ENCODE results near the gene ST3GAL4.

- TF ChIP-seq, protein P1, sequence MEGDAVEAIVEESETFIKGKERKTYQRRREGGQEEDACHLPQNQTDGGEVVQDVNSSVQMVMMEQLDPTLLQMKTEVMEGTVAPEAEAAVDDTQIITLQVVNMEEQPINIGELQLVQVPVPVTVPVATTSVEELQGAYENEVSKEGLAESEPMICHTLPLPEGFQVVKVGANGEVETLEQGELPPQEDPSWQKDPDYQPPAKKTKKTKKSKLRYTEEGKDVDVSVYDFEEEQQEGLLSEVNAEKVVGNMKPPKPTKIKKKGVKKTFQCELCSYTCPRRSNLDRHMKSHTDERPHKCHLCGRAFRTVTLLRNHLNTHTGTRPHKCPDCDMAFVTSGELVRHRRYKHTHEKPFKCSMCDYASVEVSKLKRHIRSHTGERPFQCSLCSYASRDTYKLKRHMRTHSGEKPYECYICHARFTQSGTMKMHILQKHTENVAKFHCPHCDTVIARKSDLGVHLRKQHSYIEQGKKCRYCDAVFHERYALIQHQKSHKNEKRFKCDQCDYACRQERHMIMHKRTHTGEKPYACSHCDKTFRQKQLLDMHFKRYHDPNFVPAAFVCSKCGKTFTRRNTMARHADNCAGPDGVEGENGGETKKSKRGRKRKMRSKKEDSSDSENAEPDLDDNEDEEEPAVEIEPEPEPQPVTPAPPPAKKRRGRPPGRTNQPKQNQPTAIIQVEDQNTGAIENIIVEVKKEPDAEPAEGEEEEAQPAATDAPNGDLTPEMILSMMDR (IDR thresholded peaks at IDR 0.05): no peak
- TF ChIP-seq, protein P2, sequence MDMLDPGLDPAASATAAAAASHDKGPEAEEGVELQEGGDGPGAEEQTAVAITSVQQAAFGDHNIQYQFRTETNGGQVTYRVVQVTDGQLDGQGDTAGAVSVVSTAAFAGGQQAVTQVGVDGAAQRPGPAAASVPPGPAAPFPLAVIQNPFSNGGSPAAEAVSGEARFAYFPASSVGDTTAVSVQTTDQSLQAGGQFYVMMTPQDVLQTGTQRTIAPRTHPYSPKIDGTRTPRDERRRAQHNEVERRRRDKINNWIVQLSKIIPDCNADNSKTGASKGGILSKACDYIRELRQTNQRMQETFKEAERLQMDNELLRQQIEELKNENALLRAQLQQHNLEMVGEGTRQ (CRISPR knock-in tag; IDR thresholded peaks at IDR 0.05): no peak
- TF ChIP-seq ATF1 (CRISPR knock-in tag; IDR thresholded peaks at IDR 0.05) (no peak), FOXJ3 (CRISPR knock-in tag; IDR thresholded peaks at IDR 0.05; ENCODE audit: borderline replicate concordance) (no peak), CREM (CRISPR knock-in tag; IDR thresholded peaks at IDR 0.05) (no peak), MLX (CRISPR knock-in tag; IDR thresholded peaks at IDR 0.05) (no peak), TEAD4 (CRISPR knock-in tag; IDR thresholded peaks at IDR 0.05) (no peak)
- TF ChIP-seq, protein P3, sequence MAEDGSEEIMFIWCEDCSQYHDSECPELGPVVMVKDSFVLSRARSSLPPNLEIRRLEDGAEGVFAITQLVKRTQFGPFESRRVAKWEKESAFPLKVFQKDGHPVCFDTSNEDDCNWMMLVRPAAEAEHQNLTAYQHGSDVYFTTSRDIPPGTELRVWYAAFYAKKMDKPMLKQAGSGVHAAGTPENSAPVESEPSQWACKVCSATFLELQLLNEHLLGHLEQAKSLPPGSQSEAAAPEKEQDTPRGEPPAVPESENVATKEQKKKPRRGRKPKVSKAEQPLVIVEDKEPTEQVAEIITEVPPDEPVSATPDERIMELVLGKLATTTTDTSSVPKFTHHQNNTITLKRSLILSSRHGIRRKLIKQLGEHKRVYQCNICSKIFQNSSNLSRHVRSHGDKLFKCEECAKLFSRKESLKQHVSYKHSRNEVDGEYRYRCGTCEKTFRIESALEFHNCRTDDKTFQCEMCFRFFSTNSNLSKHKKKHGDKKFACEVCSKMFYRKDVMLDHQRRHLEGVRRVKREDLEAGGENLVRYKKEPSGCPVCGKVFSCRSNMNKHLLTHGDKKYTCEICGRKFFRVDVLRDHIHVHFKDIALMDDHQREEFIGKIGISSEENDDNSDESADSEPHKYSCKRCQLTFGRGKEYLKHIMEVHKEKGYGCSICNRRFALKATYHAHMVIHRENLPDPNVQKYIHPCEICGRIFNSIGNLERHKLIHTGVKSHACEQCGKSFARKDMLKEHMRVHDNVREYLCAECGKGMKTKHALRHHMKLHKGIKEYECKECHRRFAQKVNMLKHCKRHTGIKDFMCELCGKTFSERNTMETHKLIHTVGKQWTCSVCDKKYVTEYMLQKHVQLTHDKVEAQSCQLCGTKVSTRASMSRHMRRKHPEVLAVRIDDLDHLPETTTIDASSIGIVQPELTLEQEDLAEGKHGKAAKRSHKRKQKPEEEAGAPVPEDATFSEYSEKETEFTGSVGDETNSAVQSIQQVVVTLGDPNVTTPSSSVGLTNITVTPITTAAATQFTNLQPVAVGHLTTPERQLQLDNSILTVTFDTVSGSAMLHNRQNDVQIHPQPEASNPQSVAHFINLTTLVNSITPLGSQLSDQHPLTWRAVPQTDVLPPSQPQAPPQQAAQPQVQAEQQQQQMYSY (CRISPR knock-in tag; IDR thresholded peaks at IDR 0.05): no peak
- TF ChIP-seq, protein P4, sequence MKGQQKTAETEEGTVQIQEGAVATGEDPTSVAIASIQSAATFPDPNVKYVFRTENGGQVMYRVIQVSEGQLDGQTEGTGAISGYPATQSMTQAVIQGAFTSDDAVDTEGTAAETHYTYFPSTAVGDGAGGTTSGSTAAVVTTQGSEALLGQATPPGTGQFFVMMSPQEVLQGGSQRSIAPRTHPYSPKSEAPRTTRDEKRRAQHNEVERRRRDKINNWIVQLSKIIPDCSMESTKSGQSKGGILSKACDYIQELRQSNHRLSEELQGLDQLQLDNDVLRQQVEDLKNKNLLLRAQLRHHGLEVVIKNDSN (CRISPR knock-in tag; IDR thresholded peaks at IDR 0.05): no peak
Measured at GRCh38 chr11:126446581-126446980, 91.1 kb downstream of the ST3GAL4 start.
